ENCODE data around the gene ERRFI1.

- TF ChIP-seq POLR2A (IDR thresholded peaks at IDR 0.05) (no peak), CTCF (IDR thresholded peaks at IDR 0.05) (peak in 5 of 6 experiments; percentile 55 to 77 (median 73))
Measured at GRCh38 chr1:8031176-8031785, 5.2 kb upstream of the ERRFI1 start.
